ENCODE data around the gene SLC38A6.

SLC38A6 gene

DNA sequence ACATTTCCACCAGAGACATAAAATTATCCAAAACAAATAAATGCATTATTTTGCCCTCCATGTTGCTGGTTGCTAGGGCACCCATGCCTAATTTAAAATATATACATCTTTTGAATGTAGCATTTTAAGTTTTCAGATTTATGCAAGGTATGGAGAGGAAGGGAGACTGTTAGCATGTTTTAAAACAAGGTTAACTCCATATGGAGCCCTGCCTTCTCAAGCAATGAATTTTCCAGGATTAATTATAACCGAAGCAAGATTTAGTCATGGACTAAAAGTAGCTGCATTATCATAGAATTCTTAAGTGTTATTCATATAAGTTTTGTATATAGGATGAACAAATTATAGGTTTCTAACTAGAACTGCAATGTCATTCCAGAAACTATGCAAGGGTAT, 37.4 kb upstream of the SLC38A6 start:
- DNase-seq, result no peak
- H2AFZ ChIP-seq (ENCODE audit: low read depth, low read length), result no peak overlapping the region
- H3K4me1 ChIP-seq (ENCODE audit: insufficient read depth, low read length), result no peaks in the 10 kb centered on the region
- no peaks in the 10 kb centered on the region for H3K36me3 ChIP-seq (ENCODE audit: insufficient read depth, low read length)
- H4K20me1 ChIP-seq (ENCODE audit: insufficient read depth, low read length), result no peaks in the 10 kb centered on the region
- TF ChIP-seq EZH2 (IDR thresholded peaks at IDR 0.05; ENCODE audit: borderline replicate concordance, low read depth, low read length, severe bottlenecking), result no peak
- no peak for TF ChIP-seq CTCF (IDR thresholded peaks at IDR 0.05; ENCODE audit: borderline replicate concordance, extremely low read depth, low read length, poor library complexity, severe bottlenecking)
- no peak for ATAC-seq (ENCODE audit: insufficient read depth, low read depth)
- no peak overlapping the region for H3K4me2 ChIP-seq (ENCODE audit: insufficient read depth, low read length)
- H3K9ac ChIP-seq (ENCODE audit: low read depth, low read length), result no peak overlapping the region
- H3K27me3 ChIP-seq (ENCODE audit: insufficient read depth, low read length, poor library complexity), result no peaks in the 10 kb centered on the region
- H3K79me2 ChIP-seq (ENCODE audit: insufficient read depth, low read length), result no peaks in the 10 kb centered on the region
- H3K27ac ChIP-seq (ENCODE audit: low read length), result no peak overlapping the region
- H3K4me3 ChIP-seq (ENCODE audit: low read depth in 1 of 2, low read length in 2 of 2), result no peak overlapping the region
- no peaks in the 10 kb centered on the region for H3K9me3 ChIP-seq (ENCODE audit: insufficient read depth, low read length, severe bottlenecking)

GRCh38 chr14:60944204-60944603, 36.8 kb upstream of the SLC38A6 start:
- Histone ChIP-seq H3K36me3 (ENCODE audit: insufficient read depth, low read length) (no peaks in the 10 kb centered on the region), H3K9me3 (ENCODE audit: insufficient read depth, low read length, severe bottlenecking) (no peaks in the 10 kb centered on the region), H3K4me2 (ENCODE audit: insufficient read depth, low read length) (no peak overlapping the region), H3K27me3 (ENCODE audit: insufficient read depth, low read length, poor library complexity) (no peaks in the 10 kb centered on the region), H3K9ac (ENCODE audit: low read depth, low read length) (no peak overlapping the region), H3K4me3 (ENCODE audit: low read depth in 1 of 2, low read length in 2 of 2) (no peak overlapping the region), H4K20me1 (ENCODE audit: insufficient read depth, low read length) (no peaks in the 10 kb centered on the region), H3K4me1 (ENCODE audit: insufficient read depth, low read length) (no peaks in the 10 kb centered on the region), H3K79me2 (ENCODE audit: insufficient read depth, low read length) (no peaks in the 10 kb centered on the region), H2AFZ (ENCODE audit: low read depth, low read length) (no peak overlapping the region), H3K27ac (ENCODE audit: low read length) (no peak overlapping the region)
- no peak for ATAC-seq (ENCODE audit: insufficient read depth, low read depth)
- DNase-seq, result no peak
- TF ChIP-seq EZH2 (IDR thresholded peaks at IDR 0.05; ENCODE audit: borderline replicate concordance, low read depth, low read length, severe bottlenecking), result no peak

GRCh38 chr14:60945984-60946383, 35.1 kb upstream of the SLC38A6 start:
- H3K4me3 ChIP-seq (ENCODE audit: low read depth in 1 of 2, low read length in 2 of 2), result no peak overlapping the region
- no peak for ATAC-seq (ENCODE audit: insufficient read depth, low read depth)
- no peak overlapping the region for H3K4me2 ChIP-seq (ENCODE audit: insufficient read depth, low read length)
- H4K20me1 ChIP-seq (ENCODE audit: insufficient read depth, low read length), result no peaks in the 10 kb centered on the region
- H3K4me1 ChIP-seq (ENCODE audit: insufficient read depth, low read length), result no peaks in the 10 kb centered on the region
- no peak overlapping the region for H3K27ac ChIP-seq (ENCODE audit: low read length)
- H3K27me3 ChIP-seq (ENCODE audit: insufficient read depth, low read length, poor library complexity), result no peaks in the 10 kb centered on the region
- no peak overlapping the region for H3K9ac ChIP-seq (ENCODE audit: low read depth, low read length)
- H3K9me3 ChIP-seq (ENCODE audit: insufficient read depth, low read length, severe bottlenecking), result no peaks in the 10 kb centered on the region
- no peak overlapping the region for H2AFZ ChIP-seq (ENCODE audit: low read depth, low read length)
- DNase-seq, result no peak
- TF ChIP-seq EZH2 (IDR thresholded peaks at IDR 0.05; ENCODE audit: borderline replicate concordance, low read depth, low read length, severe bottlenecking) (no peak), CTCF (IDR thresholded peaks at IDR 0.05; ENCODE audit: borderline replicate concordance, extremely low read depth, low read length, poor library complexity, severe bottlenecking) (no peak)
- H3K36me3 ChIP-seq (ENCODE audit: insufficient read depth, low read length), result no peaks in the 10 kb centered on the region
- H3K79me2 ChIP-seq (ENCODE audit: insufficient read depth, low read length), result no peaks in the 10 kb centered on the region

DNA sequence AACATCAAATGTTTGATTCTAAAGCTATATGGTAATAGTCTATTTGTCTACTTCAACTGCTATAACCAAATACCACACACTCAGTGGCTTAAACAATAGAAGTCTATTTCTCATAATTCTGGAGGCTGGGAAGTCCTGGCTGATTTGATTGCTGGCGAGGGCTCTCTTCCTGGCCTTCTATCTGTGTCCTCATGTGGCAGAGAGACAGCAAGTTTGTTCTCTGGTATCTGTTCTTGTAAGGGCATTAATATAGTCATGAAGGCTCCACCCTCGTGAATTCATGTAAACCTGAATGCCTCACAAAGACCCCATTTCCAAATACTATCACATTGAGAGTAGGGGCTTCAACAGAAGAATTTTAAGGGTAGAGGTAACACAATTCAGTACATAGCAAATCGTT, 34.3 kb upstream of the SLC38A6 start:
- H3K4me2 ChIP-seq (ENCODE audit: insufficient read depth, low read length), result no peak overlapping the region
- H3K36me3 ChIP-seq (ENCODE audit: insufficient read depth, low read length), result no peaks in the 10 kb centered on the region
- no peaks in the 10 kb centered on the region for H3K4me1 ChIP-seq (ENCODE audit: insufficient read depth, low read length)
- no peak for TF ChIP-seq EZH2 (IDR thresholded peaks at IDR 0.05; ENCODE audit: borderline replicate concordance, low read depth, low read length, severe bottlenecking)
- no peak for TF ChIP-seq CTCF (IDR thresholded peaks at IDR 0.05; ENCODE audit: borderline replicate concordance, extremely low read depth, low read length, poor library complexity, severe bottlenecking)
- no peak overlapping the region for H3K27ac ChIP-seq (ENCODE audit: low read length)
- no peaks in the 10 kb centered on the region for H3K27me3 ChIP-seq (ENCODE audit: insufficient read depth, low read length, poor library complexity)
- no peaks in the 10 kb centered on the region for H4K20me1 ChIP-seq (ENCODE audit: insufficient read depth, low read length)
- no peaks in the 10 kb centered on the region for H3K79me2 ChIP-seq (ENCODE audit: insufficient read depth, low read length)
- no peak for DNase-seq
- no peak overlapping the region for H3K9ac ChIP-seq (ENCODE audit: low read depth, low read length)
- no peak overlapping the region for H2AFZ ChIP-seq (ENCODE audit: low read depth, low read length)
- no peak overlapping the region for H3K4me3 ChIP-seq (ENCODE audit: low read depth in 1 of 2, low read length in 2 of 2)
- ATAC-seq (ENCODE audit: insufficient read depth, low read depth), result no peak
- no peaks in the 10 kb centered on the region for H3K9me3 ChIP-seq (ENCODE audit: insufficient read depth, low read length, severe bottlenecking)
